Right lobe of liver (tissue), 6 donors: ENCODE measurements around the gene NKD2. TPM values are rescaled to one million over a fixed set of nuclear protein-coding genes. Genes with fewer than 3 reads are reported as not detected.
"Not testable (repeated sequence)": the region's sequence is repeated elsewhere in the genome, so short reads cannot be mapped to it uniquely, and the experiment has no call there.

ENCODE experiments used
- ATAC-seq, 4 donors: fragments of 200-7000 bp; cut with Tn5 transposase; one replicate each; pipeline ENCODE4 v1.9.1; 2020; ENCODE audit warnings: mild to moderate bottlenecking in 4 of 4, moderate library complexity in 4 of 4
- DNase-seq, 3 donors: peaks; one replicate each; pipeline ENCODE4 v3.0.0-alpha.2; 2020
- H3K27ac ChIP-seq, 3 donors: fragments of 200-600 bp; one replicate each; pipeline ENCODE4 v1.8.0; 2022
- H3K27me3 ChIP-seq, 2 donors: fragments of 200-600 bp; one replicate each; pipeline ENCODE4 v1.8.0; 2022
- H3K36me3 ChIP-seq, 4 donors: fragments of 200-600 bp; sonication (generic) in 1 of 4; one replicate each; pipeline versions ENCODE4 v1.5.1 to v1.8.0; 2017 to 2022; ENCODE audit warnings: control low read depth in 1 of 4
- H3K4me1 ChIP-seq, 4 donors: fragments of 200-600 bp; sonication (generic) in 1 of 4; one replicate each; pipeline versions ENCODE4 v1.5.1 to v1.8.0; 2017 to 2022; ENCODE audit warnings: control low read depth in 1 of 4
- H3K4me3 ChIP-seq, 3 donors: fragments of 200-600 bp; one replicate each; pipeline ENCODE4 v1.8.0; 2022
- H3K9me3 ChIP-seq, 4 donors: fragments of 200-600 bp; sonication (generic) in 1 of 4; one replicate each; pipeline versions ENCODE4 v1.5.1 to v1.8.0; 2017 to 2022; ENCODE audit warnings: control low read depth in 1 of 4
- CTCF ChIP-seq, 4 donors: fragments of 200-600 bp in 3 of 4; fragments of 450-650 bp in 1 of 4; IDR thresholded peaks; one replicate each; pipeline versions ENCODE4 v1.5.1 to v1.8.0; 2016 to 2022; ENCODE audit warnings: antibody characterized with exemption in 4 of 4, mild to moderate bottlenecking in 2 of 4
- POLR2A ChIP-seq: fragments of 450-650 bp; IDR thresholded peaks from one replicate; pipeline ENCODE4 v1.6.1; 2017; ENCODE audit warnings: antibody characterized with exemption, mild to moderate bottlenecking
- WGBS: methylation state at CpG from one replicate; pipeline ENCODE4 v1.1.6; 2018; ENCODE audit warnings: low coverage, low lambda C conversion rate; ENCODE audit not compliant: insufficient coverage; ENCODE audit errors: missing lambda C conversion rate; 5-methylcytosine and 5-hydroxymethylcytosine counted together
- intact Hi-C, 2 donors: fragments of 100-400 bp; cut with DNase I; formaldehyde crosslinking; loops; one replicate each; pipeline versions ENCODE4 v1.11.2 to v1.14.1; 2022
- total RNA-seq, 6 experiments: library from RNA; depleted of rRNA in 2 of 6; stranded (reverse); fragments of >200 nt in 2 of 6; fragmentation: NEBNext Ultra II Directional in 3 of 6; extraction: Animal tissue kit (Norgen Biotek cat#: 25700) in 3 of 6; gene quantifications; one replicate each; pipeline versions ENCODE4 v1.1.0 to v1.2.4, GENCODE V29; 2016 to 2023
- donor health status: DM: no; HTN: yes; CAD: no.
- donor health status: DM: no; HTN: no; CAD: no.
- donor health status: DM: no; HTN: no; CAD: no.
- donor health status: DM: no; HTN: yes; CAD: no.
- donor health status: DM: no; HTN: yes; CAD: no.

The NKD2 gene
- total RNA-seq, 6 experiments from 2014 or later: 0.93 to 2.9 (median 2.2) TPM

GRCh38 chr5:966345-966710 lies 42.3 kb upstream of the NKD2 start:
- Histone ChIP-seq H3K36me3 (no peaks in the 10 kb centered on the region), H3K9me3 (no peaks in the 10 kb centered on the region), H3K27me3 (no peaks in the 10 kb centered on the region), H3K27ac (no peak overlapping the region), H3K4me1 (no peaks in the 10 kb centered on the region), H3K4me3 (no peak overlapping the region)
- 67% methylated on average over 7 of the region's 9 CpGs for WGBS
- TF ChIP-seq CTCF (IDR thresholded peaks at IDR 0.05) (no peak), POLR2A (no peak)
- intact Hi-C loops: no loop called here
- ATAC-seq: peak in 2 of 4 donors; percentile 5 to 49
- DNase-seq: no peak

- intact Hi-C loops: no loop called here
- 59% methylated on average over 6 of the region's 6 CpGs for WGBS
- Histone ChIP-seq H3K27me3 (no peaks in the 10 kb centered on the region), H3K9me3 (no peaks in the 10 kb centered on the region), H3K4me1 (no peaks in the 10 kb centered on the region), H3K36me3 (no peaks in the 10 kb centered on the region), H3K27ac (no peak overlapping the region), H3K4me3 (no peak overlapping the region)
- DNase-seq (no peak), ATAC-seq (peak in 2 of 4 donors; percentile 26 to 66)
- TF ChIP-seq POLR2A (no peak), CTCF (IDR thresholded peaks at IDR 0.05) (no peak)
Measured at GRCh38 chr5:966941-967340, 41.7 kb upstream of the NKD2 start.

- no peak overlapping the region for H3K27ac ChIP-seq
- DNase-seq (no peak), ATAC-seq (no peak)
- 39% methylated on average over 5 of the region's 6 CpGs for WGBS
- H3K36me3 ChIP-seq: no peaks in the 10 kb centered on the region
- no peaks in the 10 kb centered on the region for H3K4me1 ChIP-seq
- no peaks in the 10 kb centered on the region for H3K27me3 ChIP-seq
- H3K9me3 ChIP-seq: no peaks in the 10 kb centered on the region
- intact Hi-C loops: no loop called here
- H3K4me3 ChIP-seq: no peak overlapping the region
- TF ChIP-seq POLR2A (no peak), CTCF (IDR thresholded peaks at IDR 0.05) (no peak)
Measured at GRCh38 chr5:968881-969280, 39.7 kb upstream of the NKD2 start.

GRCh38 chr5:969408-969839 lies 39.2 kb upstream of the NKD2 start:
- no peak for TF ChIP-seq POLR2A
- TF ChIP-seq CTCF (IDR thresholded peaks at IDR 0.05): no peak
- H3K27me3 ChIP-seq: no peaks in the 10 kb centered on the region
- WGBS: 56% methylated on average over 14 of the region's 14 CpGs
- H3K4me1 ChIP-seq: no peaks in the 10 kb centered on the region
- no peak overlapping the region for H3K4me3 ChIP-seq
- no peak overlapping the region for H3K27ac ChIP-seq
- no peak for DNase-seq
- ATAC-seq: no peak
- no peaks in the 10 kb centered on the region for H3K36me3 ChIP-seq
- intact Hi-C loops: no loop called here
- no peaks in the 10 kb centered on the region for H3K9me3 ChIP-seq

- H3K9me3 ChIP-seq, H3K4me1 ChIP-seq, H3K27ac ChIP-seq, H3K4me3 ChIP-seq, DNase-seq, ATAC-seq, H3K36me3 ChIP-seq, H3K27me3 ChIP-seq, intact Hi-C loops: not testable (repeated sequence)
- WGBS: 79% methylated on average over 2 of the region's 2 CpGs
Measured at GRCh38 chr5:972575-972974, 36.0 kb upstream of the NKD2 start.
